Chondrocyte (in vitro differentiated cells): ENCODE results near the gene RSAD1. TPM values are rescaled to one million over a fixed set of nuclear protein-coding genes. Genes with fewer than 3 reads are reported as not detected.

Source experiments
- DNase-seq: peaks from one replicate; pipeline ENCODE4 v3.0.0; 2021; ENCODE audit warnings: mixed read lengths, low spot score
- H3K27ac Mint-ChIP-seq: one replicate; pipeline ENCODE4 v1.8.0; 2021; ENCODE audit warnings: mild to moderate bottlenecking, moderate library complexity, mixed read lengths; ENCODE audit not compliant: unreplicated experiment
- H3K27me3 Mint-ChIP-seq: 2 replicates; pipeline ENCODE4 v1.8.0; 2021; ENCODE audit warnings: low read depth, mixed read lengths
- H3K36me3 Mint-ChIP-seq: 2 replicates; pipeline ENCODE4 v1.8.0; 2021; ENCODE audit warnings: low read depth, mixed read lengths
- H3K4me1 Mint-ChIP-seq: 2 replicates; pipeline ENCODE4 v1.8.0; 2021; ENCODE audit warnings: low read depth, mild to moderate bottlenecking, mixed read lengths
- H3K4me3 Mint-ChIP-seq: one replicate; pipeline ENCODE4 v1.8.0; 2021; ENCODE audit warnings: mild to moderate bottlenecking, moderate library complexity, mixed read lengths; ENCODE audit not compliant: unreplicated experiment
- H3K9me3 Mint-ChIP-seq: 2 replicates; pipeline ENCODE4 v1.8.0; 2021; ENCODE audit warnings: low read depth, mixed read lengths
- CTCF ChIP-seq: fragments of 200-600 bp; sonication (generic); IDR thresholded peaks from 2 replicates; pipeline ENCODE4 v1.5.0; 2021; ENCODE audit warnings: antibody characterized with exemption, mild to moderate bottlenecking, moderate library complexity
- total RNA-seq: library from RNA; stranded (reverse); gene quantifications from 3 replicates; pipeline ENCODE4 v1.2.1, GENCODE V29; 2021

The RSAD1 gene
- total RNA-seq, 1 donor from 2014 or later: 29.8 TPM

GRCh38 chr17:50519141-50519834 is 40.6 kb downstream of the RSAD1 start:
- no peak for TF ChIP-seq CTCF
- DNase-seq: no peak
- H3K36me3 Mint-ChIP-seq: no peaks in the 10 kb centered on the region
- H3K4me3 Mint-ChIP-seq: no peak overlapping the region
- no peak overlapping the region for H3K27ac Mint-ChIP-seq
- no peaks in the 10 kb centered on the region for H3K9me3 Mint-ChIP-seq
- H3K27me3 Mint-ChIP-seq: no peaks in the 10 kb centered on the region
- peaks cover 36% of the 10 kb centered on the region for H3K4me1 Mint-ChIP-seq

- DNase-seq: no peak
- Mint-ChIP-seq H3K27ac (no peak overlapping the region), H3K36me3 (no peaks in the 10 kb centered on the region), H3K27me3 (no peaks in the 10 kb centered on the region), H3K4me1 (peaks cover 24% of the 10 kb centered on the region), H3K9me3 (no peaks in the 10 kb centered on the region), H3K4me3 (no peak overlapping the region)
- no peak for TF ChIP-seq CTCF
These were observed 41.8 kb downstream of the RSAD1 start for GRCh38 chr17:50520483-50520882.

- Mint-ChIP-seq H3K4me1 (peaks cover 18% of the 10 kb centered on the region), H3K27ac (no peak overlapping the region), H3K27me3 (no peaks in the 10 kb centered on the region)
These were observed 42.9 kb downstream of the RSAD1 start for GRCh38 chr17:50521514-50521913.

GRCh38 chr17:50522766-50523165 is 44.1 kb downstream of the RSAD1 start:
- no peak overlapping the region for H3K4me3 Mint-ChIP-seq
- no peak for TF ChIP-seq CTCF
- no peaks in the 10 kb centered on the region for H3K9me3 Mint-ChIP-seq
- DNase-seq: no peak
- H3K27me3 Mint-ChIP-seq: no peaks in the 10 kb centered on the region
- H3K27ac Mint-ChIP-seq: no peak overlapping the region
- peaks cover 7% of the 10 kb centered on the region for H3K4me1 Mint-ChIP-seq
- H3K36me3 Mint-ChIP-seq: no peaks in the 10 kb centered on the region

More at GRCh38 chr17:50521514-50521913, 42.9 kb downstream of the RSAD1 start:
- Mint-ChIP-seq H3K4me3 (no peak overlapping the region), H3K9me3 (no peaks in the 10 kb centered on the region), H3K36me3 (no peaks in the 10 kb centered on the region)
- no peak for TF ChIP-seq CTCF
- DNase-seq: no peak

- no peaks in the 10 kb centered on the region for H3K36me3 Mint-ChIP-seq
- H3K9me3 Mint-ChIP-seq: no peaks in the 10 kb centered on the region
- H3K27ac Mint-ChIP-seq: no peak overlapping the region
- TF ChIP-seq CTCF: no peak
- H3K4me1 Mint-ChIP-seq: peaks cover 7% of the 10 kb centered on the region
- H3K4me3 Mint-ChIP-seq: no peak overlapping the region
- DNase-seq: no peak
- H3K27me3 Mint-ChIP-seq: no peaks in the 10 kb centered on the region
These were observed 44.5 kb downstream of the RSAD1 start for GRCh38 chr17:50523208-50523607.
